SK-N-SH treated with all-trans-retinoic acid at 6 μM for 48 hours (cell line): ENCODE results near the gene FAXDC2.

Source experiments
- PATZ1 ChIP-seq: fragments of 250-450 bp; sonication (Bioruptor Pico); IDR thresholded peaks from 2 replicates; pipeline ENCODE4 v1.8.0; 2020; ENCODE audit warnings: mild to moderate bottlenecking, moderate library complexity, borderline replicate concordance
- POU6F1 ChIP-seq: fragments of 250-450 bp; sonication (Bioruptor Pico); IDR thresholded peaks from 2 replicates; pipeline ENCODE4 v1.8.0; 2021; ENCODE audit warnings: low read depth, mild to moderate bottlenecking, moderate library complexity, borderline replicate concordance
- RARB ChIP-seq: fragments of 250-450 bp; sonication (Bioruptor Pico); IDR thresholded peaks from 2 replicates; pipeline ENCODE4 v1.8.0; 2021; ENCODE audit warnings: mild to moderate bottlenecking, moderate library complexity
- ZFP30 ChIP-seq: fragments of 450-650 bp; formaldehyde crosslinking; IDR thresholded peaks from 2 replicates; pipeline ENCODE4 v1.5.0; 2022; ENCODE audit warnings: mild to moderate bottlenecking, moderate library complexity
- ZNF70 ChIP-seq: fragments of 450-650 bp; formaldehyde crosslinking; IDR thresholded peaks from 2 replicates; pipeline ENCODE4 v1.5.0; 2020; ENCODE audit warnings: mild to moderate bottlenecking, moderate library complexity

GRCh38 chr5:154776167-154776566 lies 74.2 kb downstream of the FAXDC2 start:
- TF ChIP-seq ZFP30 (CRISPR knock-in tag) (no peak), ZNF70 (CRISPR knock-in tag) (no peak), RARB (CRISPR knock-in tag) (no peak), POU6F1 (CRISPR knock-in tag) (no peak), PATZ1 (CRISPR knock-in tag) (no peak)
